Right cardiac atrium (tissue), 5 donors: ENCODE measurements around the gene IRF8. TPM values are rescaled to one million over a fixed set of nuclear protein-coding genes. Genes with fewer than 3 reads are reported as not detected.
A peak's percentile ranks its signal among the peaks of the same experiment; 100 is the strongest.

Experiments
- ATAC-seq, 2 donors: fragments of 200-7000 bp; cut with Tn5 transposase; one replicate each; pipeline versions ENCODE4 v1.8.0 to v1.9.1; 2020; ENCODE audit warnings: moderate library complexity in 2 of 2, mild to moderate bottlenecking in 1 of 2
- DNase-seq, 3 donors: peaks; one replicate each; pipeline ENCODE4 v3.0.0-alpha.2; 2020
- H3K27ac ChIP-seq: one replicate; pipeline ENCODE4 v1.5.1; 2013; ENCODE audit warnings: mild to moderate bottlenecking, low read length, control low read depth, moderate library complexity
- H3K27me3 ChIP-seq: one replicate; pipeline ENCODE4 v1.6.1; 2013; ENCODE audit not compliant: control insufficient read depth, insufficient read depth
- H3K4me1 ChIP-seq: one replicate; pipeline ENCODE4 v1.6.1; 2013; ENCODE audit warnings: low read length; ENCODE audit not compliant: control insufficient read depth, insufficient read depth
- H3K4me3 ChIP-seq: one replicate; pipeline ENCODE4 v1.5.1; 2013; ENCODE audit warnings: low read length, control low read depth
- H3K9me3 ChIP-seq: one replicate; pipeline ENCODE4 v1.6.1; 2013; ENCODE audit warnings: low read length; ENCODE audit not compliant: control insufficient read depth
- WGBS: extraction: QIAGEN DNeasy Blood & Tissue Kit; methylation state at CpG from one replicate; pipeline ENCODE4 v1.1.7; 2013; 5-methylcytosine and 5-hydroxymethylcytosine counted together
- intact Hi-C, 4 donors: fragments of 100-400 bp; cut with DNase I; formaldehyde crosslinking; loops; one replicate each; pipeline versions ENCODE4 v1.11.0 to v1.14.0; 2022 to 2023
- polyA plus RNA-seq: library from polyadenylated mRNA; stranded (reverse); fragments of 200-250 nt; gene quantifications from one replicate; pipeline ENCODE4 v1.2.3, GENCODE V29; 2013
- total RNA-seq, 4 donors: library from RNA; stranded (reverse); fragmentation: NEBNext Ultra II Directional; extraction: Animal tissue kit (Norgen Biotek cat#: 25700); gene quantifications; one replicate each; pipeline ENCODE4 v1.2.1, GENCODE V29; 2021
- donor health status: healthy with polysubstance abuse.
- donor health status: DM: no; HTN: yes; CAD: no.
- donor health status: DM: no; HTN: no; CAD: no.
- donor health status: DM: no; HTN: yes; CAD: no; lungs with severe emphysema.
- donor health status: DM: yes; HTN: yes; CAD: no.

Gene IRF8
- total and polyA plus RNA-seq, 5 donors: 1.6 to 9.2 (median 5.9) TPM

- intact Hi-C loops: no loop called here
- ATAC-seq (no peak), DNase-seq (no peak)
- no peaks in the 10 kb centered on the region for H3K9me3 ChIP-seq
- peak overlapping the region; percentile 36 for H3K27ac ChIP-seq
- no peaks in the 10 kb centered on the region for H3K27me3 ChIP-seq
- 87% methylated on average over 3 of the region's 3 CpGs for WGBS
- no peak overlapping the region for H3K4me3 ChIP-seq
- H3K4me1 ChIP-seq: no peaks in the 10 kb centered on the region
These were observed 9.5 kb downstream of the IRF8 start for GRCh38 chr16:85908444-85908843.

GRCh38 chr16:85908889-85909589 is 10.1 kb downstream of the IRF8 start:
- Histone ChIP-seq H3K27me3 (no peaks in the 10 kb centered on the region), H3K27ac (peak overlapping the region; percentile 39), H3K4me1 (no peaks in the 10 kb centered on the region), H3K9me3 (no peaks in the 10 kb centered on the region), H3K4me3 (no peak overlapping the region)
- 54% methylated on average over 10 of the region's 10 CpGs for WGBS
- ATAC-seq (peak in 1 of 2 donors; percentile 57), DNase-seq (no peak)
- intact Hi-C loops: no loop called here

GRCh38 chr16:85909932-85910853 is 11.2 kb downstream of the IRF8 start:
- Histone ChIP-seq H3K27ac (no peak overlapping the region), H3K4me3 (no peak overlapping the region), H3K27me3 (no peaks in the 10 kb centered on the region), H3K4me1 (no peaks in the 10 kb centered on the region), H3K9me3 (no peaks in the 10 kb centered on the region)
- intact Hi-C loops: no loop called here
- ATAC-seq (no peak), DNase-seq (no peak)
- WGBS: 95% methylated on average over 17 of the region's 17 CpGs

GRCh38 chr16:85910854-85911247 is 11.9 kb downstream of the IRF8 start:
- Histone ChIP-seq H3K9me3 (no peaks in the 10 kb centered on the region), H3K27ac (no peak overlapping the region), H3K4me3 (no peak overlapping the region), H3K27me3 (no peaks in the 10 kb centered on the region), H3K4me1 (no peaks in the 10 kb centered on the region)
- ATAC-seq (no peak), DNase-seq (no peak)
- 88% methylated on average over 9 of the region's 9 CpGs for WGBS
- intact Hi-C loops: no loop called here

- WGBS: 91% methylated on average over 15 of the region's 15 CpGs
- Histone ChIP-seq H3K4me1 (peaks cover 4% of the 10 kb centered on the region), H3K9me3 (no peaks in the 10 kb centered on the region), H3K27me3 (no peaks in the 10 kb centered on the region), H3K4me3 (no peak overlapping the region), H3K27ac (no peak overlapping the region)
- ATAC-seq (no peak), DNase-seq (no peak)
- intact Hi-C loops: no loop called here
These were observed 12.4 kb downstream of the IRF8 start for GRCh38 chr16:85911251-85911930.

- WGBS: 38% methylated on average over 13 of the region's 13 CpGs
- intact Hi-C loops: no loop called here
- Histone ChIP-seq H3K27me3 (no peaks in the 10 kb centered on the region), H3K27ac (no peak overlapping the region), H3K4me3 (no peak overlapping the region), H3K9me3 (no peaks in the 10 kb centered on the region), H3K4me1 (peaks cover 10% of the 10 kb centered on the region)
- ATAC-seq (no peak), DNase-seq (peak in 1 of 3 donors; percentile 71)
These were observed 13.4 kb downstream of the IRF8 start for GRCh38 chr16:85912211-85912974.

GRCh38 chr16:85913141-85913601 is 14.2 kb downstream of the IRF8 start:
- H3K9me3 ChIP-seq: no peaks in the 10 kb centered on the region
- H3K27ac ChIP-seq: no peak overlapping the region
- WGBS: 95% methylated on average over 12 of the region's 12 CpGs
- DNase-seq: no peak
- H3K4me1 ChIP-seq: peaks cover 10% of the 10 kb centered on the region
- H3K27me3 ChIP-seq: no peaks in the 10 kb centered on the region
- intact Hi-C loops: no loop called here
- ATAC-seq: no peak
- H3K4me3 ChIP-seq: no peak overlapping the region

- Histone ChIP-seq H3K4me3 (no peak overlapping the region), H3K9me3 (no peaks in the 10 kb centered on the region), H3K4me1 (peaks cover 10% of the 10 kb centered on the region), H3K27me3 (no peaks in the 10 kb centered on the region), H3K27ac (no peak overlapping the region)
- ATAC-seq (no peak), DNase-seq (no peak)
- 83% methylated on average over 16 of the region's 16 CpGs for WGBS
- intact Hi-C loops: no loop called here
These were observed 14.9 kb downstream of the IRF8 start for GRCh38 chr16:85913688-85914422.

GRCh38 chr16:85914423-85914794 is 15.4 kb downstream of the IRF8 start:
- intact Hi-C loops: no loop called here
- Histone ChIP-seq H3K4me3 (no peak overlapping the region), H3K9me3 (no peaks in the 10 kb centered on the region), H3K4me1 (peaks cover 10% of the 10 kb centered on the region), H3K27me3 (no peaks in the 10 kb centered on the region), H3K27ac (no peak overlapping the region)
- ATAC-seq: no peak
- WGBS: 97% methylated on average over 17 of the region's 17 CpGs
- DNase-seq: no peak
